IMR-90 (cell line): ENCODE results near the gene LYZL1. TPM values are rescaled to one million over a fixed set of nuclear protein-coding genes. Genes with fewer than 3 reads are reported as not detected.

Source experiments
- ATAC-seq: fragments of 200-7000 bp; cut with Tn5 transposase; 2 replicates; pipeline ENCODE4 v1.9.1; 2020; ENCODE audit warnings: low read depth, mild to moderate bottlenecking, moderate library complexity
- BruUV-seq: library from RNA; stranded (reverse); fragments of 400-500 nt; replicated peaks from 2 replicates; lab custom pipeline; 2021; lab: Mats Ljungman, UMichigan
- CTCF ChIA-PET: fragments of 300-600 bp; formaldehyde crosslinking; extraction: SDS; loops from one replicate; lab custom pipeline; 2021; ENCODE audit warnings: antibody characterized with exemption; lab: Yijun Ruan, JAX
- POLR2A ChIA-PET: fragments of 300-600 bp; sonication (Branson Sonifier 250); formaldehyde crosslinking; loops from one replicate; lab custom pipeline; 2022; ENCODE audit warnings: antibody characterized with exemption; ENCODE audit not compliant: unreplicated experiment; lab: Charles Lee
- DNase-seq: peaks from one replicate; pipeline ENCODE4 v3.0.0; 2013
- H2AFZ ChIP-seq: replicated peaks from 2 replicates; pipeline ENCODE3; 2013; ENCODE audit warnings: low read length, mild to moderate bottlenecking; ENCODE audit not compliant: poor library complexity
- H2AK5ac ChIP-seq: 2 replicates; pipeline ENCODE4 v1.6.1; 2013; ENCODE audit warnings: low read depth, low read length, inconsistent platforms
- H2AK9ac ChIP-seq: replicated peaks from 2 replicates; pipeline ENCODE3; 2013; ENCODE audit warnings: mild to moderate bottlenecking, low read depth, low read length, moderate library complexity; ENCODE audit not compliant: poor library complexity
- H2BK120ac ChIP-seq: 2 replicates; pipeline ENCODE4 v1.6.1; 2013; ENCODE audit warnings: low read depth, low read length, inconsistent platforms
- H2BK15ac ChIP-seq: 3 replicates; pipeline ENCODE4 v1.6.1; 2013; ENCODE audit warnings: low read depth, low read length, inconsistent platforms
- H2BK20ac ChIP-seq: 2 replicates; pipeline ENCODE4 v1.6.1; 2013; ENCODE audit warnings: low read depth, mild to moderate bottlenecking, inconsistent platforms, low read length, moderate library complexity
- H2BK5ac ChIP-seq: 2 replicates; pipeline ENCODE4 v1.6.1; 2013; ENCODE audit warnings: mild to moderate bottlenecking, low read depth, low read length, inconsistent platforms; ENCODE audit not compliant: poor library complexity, severe bottlenecking
- H3K14ac ChIP-seq: replicated peaks from 2 replicates; pipeline ENCODE4 v1.6.1; 2013; ENCODE audit warnings: low read depth, low read length, inconsistent platforms
- H3K18ac ChIP-seq: 2 replicates; pipeline ENCODE4 v1.6.1; 2013; ENCODE audit warnings: low read depth, low read length, control low read depth
- H3K23ac ChIP-seq: 2 replicates; pipeline ENCODE4 v1.6.1; 2013; ENCODE audit warnings: low read depth, low read length, inconsistent platforms
- H3K27ac ChIP-seq: 2 replicates; pipeline ENCODE4 v1.5.1; 2013; ENCODE audit warnings: mild to moderate bottlenecking, control low read depth, low read length; ENCODE audit not compliant: insufficient read depth
- H3K27me3 ChIP-seq: 2 replicates; pipeline ENCODE4 v1.6.1; 2013; ENCODE audit warnings: low read length; ENCODE audit not compliant: control insufficient read depth, insufficient read depth
- H3K36me3 ChIP-seq: 2 replicates; pipeline ENCODE4 v1.6.1; 2013; ENCODE audit warnings: low read length, mixed read lengths; ENCODE audit not compliant: control insufficient read depth, insufficient read depth
- H3K4ac ChIP-seq: 2 replicates; pipeline ENCODE4 v1.6.1; 2013; ENCODE audit warnings: low read depth, low read length, inconsistent platforms
- H3K4me1 ChIP-seq: 2 replicates; pipeline ENCODE4 v1.6.1; 2013; ENCODE audit warnings: low read length, mixed read lengths; ENCODE audit not compliant: control insufficient read depth, insufficient read depth
- H3K4me2 ChIP-seq: 2 replicates; pipeline ENCODE4 v1.6.1; 2013; ENCODE audit warnings: low read depth, mild to moderate bottlenecking, control low read depth, low read length, moderate library complexity
- H3K4me3 ChIP-seq: 2 replicates; pipeline ENCODE4 v1.5.1; 2013; ENCODE audit warnings: low read depth, mild to moderate bottlenecking, control low read depth, low read length, moderate library complexity; ENCODE audit not compliant: insufficient read depth
- H3K56ac ChIP-seq: 2 replicates; pipeline ENCODE4 v1.6.1; 2013; ENCODE audit warnings: low read length, inconsistent platforms; ENCODE audit not compliant: insufficient read depth; ENCODE audit errors: extremely low read depth
- H3K79me1 ChIP-seq, 2 experiments: 2 replicates each; pipeline ENCODE4 v1.6.1; 2013; ENCODE audit warnings: low read length in 2 of 2, inconsistent platforms in 1 of 2, low read depth in 1 of 2
- H3K9ac ChIP-seq: 2 replicates; pipeline ENCODE4 v1.6.1; 2013; ENCODE audit warnings: low read depth, low read length, control low read depth
- H3K9me1 ChIP-seq: 2 replicates; pipeline ENCODE4 v1.6.1; 2013; ENCODE audit warnings: low read length, inconsistent platforms; ENCODE audit not compliant: insufficient read depth
- H3K9me3 ChIP-seq: 2 replicates; pipeline ENCODE4 v1.6.1; 2013; ENCODE audit warnings: low read length; ENCODE audit not compliant: control insufficient read depth, insufficient read depth
- H4K20me1 ChIP-seq: 2 replicates; pipeline ENCODE4 v1.6.1; 2013; ENCODE audit warnings: low read length, inconsistent platforms; ENCODE audit not compliant: insufficient read depth
- H4K5ac ChIP-seq: 2 replicates; pipeline ENCODE4 v1.6.1; 2013; ENCODE audit warnings: mild to moderate bottlenecking, low read depth, low read length, control low read depth
- H4K8ac ChIP-seq, 2 experiments: 2 replicates each; pipeline ENCODE4 v1.6.1; 2013; ENCODE audit warnings: low read depth in 2 of 2, low read length in 2 of 2, control low read depth in 1 of 2, inconsistent platforms in 1 of 2
- H4K91ac ChIP-seq: 2 replicates; pipeline ENCODE4 v1.6.1; 2013; ENCODE audit warnings: low read depth, low read length, inconsistent platforms; ENCODE audit not compliant: insufficient read depth
- BHLHE40 ChIP-seq: fragments of 150-350 bp; IDR thresholded peaks from 2 replicates; pipeline ENCODE4 v1.6.1; 2016; ENCODE audit warnings: mild to moderate bottlenecking, low read depth, low read length
- CEBPB ChIP-seq: IDR thresholded peaks from 2 replicates; pipeline ENCODE4 v1.6.1; 2012; ENCODE audit warnings: low read depth, low read length, improper control_type of control experiment
- CHD1 ChIP-seq: IDR thresholded peaks from 2 replicates; pipeline ENCODE4 v1.6.1; 2012; ENCODE audit warnings: low read depth, low read length, improper control_type of control experiment
- CTCF ChIP-seq: conservative IDR thresholded peaks from 2 replicates; pipeline ENCODE4 v1.5.1; 2012; ENCODE audit warnings: mild to moderate bottlenecking, low read depth, low read length, improper control_type of control experiment
- ELK1 ChIP-seq: fragments of 150-350 bp; IDR thresholded peaks from 2 replicates; pipeline ENCODE4 v1.6.1; 2016; ENCODE audit warnings: low read depth, mild to moderate bottlenecking, low read length, moderate library complexity, borderline replicate concordance
- FOS ChIP-seq: fragments of 150-350 bp; IDR thresholded peaks from 2 replicates; pipeline ENCODE4 v1.6.1; 2016; ENCODE audit warnings: low read depth, low read length
- MAFK ChIP-seq: IDR thresholded peaks from 2 replicates; pipeline ENCODE4 v1.6.1; 2012; ENCODE audit warnings: low read depth, low read length, improper control_type of control experiment
- MXI1 ChIP-seq: IDR thresholded peaks from 2 replicates; pipeline ENCODE4 v1.6.1; 2012; ENCODE audit warnings: low read depth, mild to moderate bottlenecking, low read length, moderate library complexity, borderline replicate concordance
- NFE2L2 ChIP-seq: fragments of 150-350 bp; IDR thresholded peaks from 2 replicates; pipeline ENCODE4 v1.6.1; 2016; ENCODE audit warnings: low read depth, mild to moderate bottlenecking, low read length
- RAD21 ChIP-seq: IDR thresholded peaks from 2 replicates; pipeline ENCODE4 v1.6.1; 2012; ENCODE audit warnings: low read length, improper control_type of control experiment
- RCOR1 ChIP-seq: IDR thresholded peaks from 2 replicates; pipeline ENCODE4 v1.6.1; 2012; ENCODE audit warnings: mild to moderate bottlenecking, low read length, improper control_type of control experiment; ENCODE audit not compliant: insufficient replicate concordance
- RFX5 ChIP-seq: IDR thresholded peaks from 2 replicates; pipeline ENCODE4 v1.8.0; 2012; ENCODE audit warnings: low read depth, mild to moderate bottlenecking, low read length, moderate library complexity
- SMC3 ChIP-seq: fragments of 150-350 bp; IDR thresholded peaks from 2 replicates; pipeline ENCODE4 v1.6.1; 2016; ENCODE audit warnings: low read depth, mild to moderate bottlenecking, antibody characterized with exemption, low read length, moderate library complexity
- USF2 ChIP-seq: fragments of 150-350 bp; IDR thresholded peaks from 2 replicates; pipeline ENCODE4 v1.6.1; 2017; ENCODE audit warnings: mild to moderate bottlenecking, antibody characterized with exemption, low read length, low read depth
- WGBS, 2 experiments: methylation state at CpG; one replicate each; pipeline versions ENCODE4 v1.1.5 to v1.1.7; 2013; ENCODE audit warnings: missing lambda C conversion rate in 2 of 2; ENCODE audit not compliant: insufficient read length in 1 of 2; ENCODE audit errors: extremely low coverage in 2 of 2; 5-methylcytosine and 5-hydroxymethylcytosine counted together
- dilution Hi-C: fragments of 300-500 bp; cut with HindIII; formaldehyde crosslinking; loops from one replicate; pipeline ENCODE4 v1.14.3; 2018; ENCODE audit warnings: low sequenced_read_pairs; ENCODE audit not compliant: unreplicated experiment
- in situ Hi-C: fragments of 300-500 bp; cut with MboI; formaldehyde crosslinking; loops from 3 replicates; pipeline ENCODE4 v1.14.3; 2019; ENCODE audit warnings: low sequenced_read_pairs, inconsistent platforms, mixed read lengths
- intact Hi-C: fragments of 100-400 bp; cut with micrococcal nuclease; formaldehyde crosslinking; loops from 2 replicates; pipeline ENCODE4 v1.10.0; 2022
- polyA plus RNA-seq, 3 experiments: library from polyadenylated mRNA; depleted of rRNA; stranded (reverse); fragments of >200 nt; gene quantifications; 2 replicates each; pipeline ENCODE4 v1.2.3, GENCODE V29; 2012; ENCODE audit warnings: low replicate concordance in 1 of 3
- total RNA-seq: library from RNA; depleted of rRNA; stranded (reverse); fragments of >200 nt; gene quantifications from 2 replicates; pipeline ENCODE4 v1.2.3, GENCODE V29; 2012

LYZL1 gene
- total and polyA plus RNA-seq, 2 of the 4 experiments (the other 2 are of a cell fraction) = not detected

DNA sequence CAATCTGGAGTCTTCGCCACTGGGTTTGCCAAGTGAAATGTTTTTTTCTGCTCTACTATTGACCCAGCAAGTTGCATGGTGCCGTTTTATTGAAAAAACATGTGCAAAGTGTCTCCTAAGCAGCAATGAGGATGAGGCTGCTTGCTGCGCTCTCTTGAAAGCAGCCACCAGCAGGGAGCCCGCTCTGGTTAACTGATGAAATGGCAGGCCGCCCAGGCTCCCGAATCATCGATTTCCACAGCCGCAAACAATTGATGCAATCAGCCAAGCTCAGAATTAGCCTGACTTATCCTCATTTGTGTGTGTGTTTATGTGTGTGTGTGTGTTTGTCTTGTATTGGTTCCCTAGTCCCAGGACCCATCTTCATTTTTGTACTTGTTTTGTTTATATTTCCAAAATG is 22.2 kb upstream of the LYZL1 start:
- Histone ChIP-seq H3K79me1 (no peaks in the 10 kb centered on the region), H3K36me3 (no peaks in the 10 kb centered on the region), H2BK20ac (no peak overlapping the region), H2BK120ac (no peak overlapping the region), H3K14ac (no peak overlapping the region), H2BK15ac (no peak overlapping the region), H4K5ac (no peak overlapping the region), H3K4ac (no peak overlapping the region), H2AFZ (no peak overlapping the region), H3K27ac (no peak overlapping the region), H2AK9ac (no peak overlapping the region), H2BK5ac (no peak overlapping the region), H3K9me3 (peaks cover 4% of the 10 kb centered on the region; the same call in 1 of the 2 replicates), H3K27me3 (peaks cover 24% of the 10 kb centered on the region), H3K4me2 (no peak overlapping the region), H4K8ac (no peak overlapping the region), H3K4me1 (no peaks in the 10 kb centered on the region), H3K4me3 (no peak overlapping the region), H2AK5ac (no peak overlapping the region), H3K9ac (no peak overlapping the region), H3K23ac (no peak overlapping the region), H3K18ac (no peak overlapping the region), H3K56ac (no peak overlapping the region), H4K20me1 (no peaks in the 10 kb centered on the region), H4K91ac (no peak overlapping the region), H3K9me1 (no peaks in the 10 kb centered on the region)
- 20% methylated on average over 1 of the region's 8 CpGs; no CpG with 5 or more reads in 1 of the 2 experiments for WGBS, 2 experiments
- in situ Hi-C loops (no loop called here), dilution Hi-C loops (no loop called here), intact Hi-C loops (no loop called here)
- CTCF ChIA-PET = interaction anchor here (0.6 kb wide), 1 partner anchor 621 kb away, joined by 5 read pairs; no protein-coding TSS in a partner anchor
- no TSS peak for BruUV-seq
- TF ChIP-seq MAFK (no peak), NFE2L2 (no peak), CEBPB (no peak), BHLHE40 (no peak), MXI1 (no peak), RCOR1 (no peak), USF2 (no peak), ELK1 (no peak), RFX5 (no peak), CTCF (no peak), SMC3 (no peak), RAD21 (no peak), FOS (no peak), CHD1 (no peak)
- ATAC-seq (no peak), DNase-seq (no peak)
- POLR2A ChIA-PET = no interaction called here
